ENCODE results near the gene HOXA2. TPM values are rescaled to one million over a fixed set of nuclear protein-coding genes. Genes with fewer than 3 reads are reported as not detected.

HOXA2 gene
- total RNA-seq, 4 donors from 2014 or later = 0.34 to 4.2 (median 1.9) TPM

DNA sequence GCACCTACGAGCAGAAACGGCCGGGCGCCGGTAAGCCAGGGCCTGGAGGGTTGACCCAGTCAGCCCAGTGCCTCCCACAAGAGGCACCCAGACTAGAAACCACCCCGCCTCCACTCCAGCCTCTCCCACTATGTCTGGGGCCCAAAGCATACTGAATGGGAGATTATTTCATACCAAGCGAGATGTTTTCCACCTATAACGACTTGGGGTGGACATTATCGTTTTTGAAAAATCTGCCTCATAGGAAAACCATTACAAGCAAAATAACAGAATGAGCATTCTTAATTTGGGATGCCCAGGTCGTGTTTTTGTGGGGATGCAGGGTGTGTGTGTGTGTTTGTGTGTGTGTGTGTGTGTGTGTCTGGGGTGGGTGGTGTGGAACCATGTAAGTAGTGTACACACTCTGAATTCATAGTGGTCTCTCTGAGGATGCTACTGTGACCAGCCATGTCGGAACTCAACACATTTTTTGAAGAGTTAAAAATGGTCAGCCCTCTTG lies 43.5 kb upstream of the HOXA2 start:
- Histone ChIP-seq H3K4me1 (peaks cover 62% of the 10 kb centered on the region), H3K9me3 (no peaks in the 10 kb centered on the region), H3K4me3 (peak overlapping the region; percentile 53), H3K36me3 (peaks cover 16% of the 10 kb centered on the region), H3K27me3 (peaks cover 4% of the 10 kb centered on the region), H3K27ac (peak overlapping the region; percentile 97)
- TF ChIP-seq CTCF (IDR thresholded peaks at IDR 0.05) (no peak), POLR2AphosphoS5 (IDR thresholded peaks at IDR 0.05) (no peak), EP300 (IDR thresholded peaks at IDR 0.05) (no peak), POLR2A (IDR thresholded peaks at IDR 0.05) (no peak)
- 66% methylated on average over 7 of the region's 11 CpGs for WGBS
- no peak for DNase-seq (ENCODE audit: low spot score in 2 of 2)

DNA sequence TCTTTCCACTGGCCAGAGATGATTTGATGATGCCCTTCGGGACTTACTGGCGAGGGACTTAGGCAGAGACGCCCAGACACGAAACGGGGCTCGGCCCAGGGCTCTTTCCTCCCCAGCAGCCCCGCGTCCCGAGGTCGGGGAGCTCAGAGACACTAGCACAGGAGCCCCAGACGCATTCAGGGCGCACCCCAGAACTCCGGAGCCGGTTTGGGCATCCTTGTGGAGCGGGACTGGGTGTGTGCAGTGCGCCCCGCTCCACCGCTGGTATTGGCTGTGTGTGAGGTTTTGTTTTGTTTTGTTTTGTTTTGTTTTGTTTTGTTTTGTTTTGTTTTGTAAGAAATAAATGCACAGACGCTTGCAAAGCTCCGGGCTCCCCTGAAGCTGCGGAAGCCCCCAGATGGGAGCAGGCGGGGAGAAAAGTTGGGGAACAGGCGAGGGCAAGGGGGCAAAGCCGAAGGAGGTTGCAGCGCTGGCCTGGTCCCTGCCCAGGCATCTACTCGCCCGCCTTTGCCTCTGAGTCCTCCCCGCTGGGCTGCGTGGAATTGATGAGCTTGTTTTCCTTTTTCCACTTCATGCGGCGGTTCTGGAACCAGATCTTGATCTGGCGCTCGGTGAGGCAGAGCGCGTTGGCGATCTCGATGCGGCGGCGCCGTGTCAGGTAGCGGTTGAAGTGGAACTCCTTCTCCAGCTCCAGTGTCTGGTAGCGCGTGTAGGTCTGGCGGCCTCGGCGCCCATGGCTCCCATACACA lies 42.9 kb upstream of the HOXA2 start:
- H3K4me1 ChIP-seq = peaks cover 57% of the 10 kb centered on the region
- peaks cover 16% of the 10 kb centered on the region for H3K36me3 ChIP-seq
- DNase-seq (ENCODE audit: low spot score in 2 of 2) = peak; percentile 66 to 77
- peak overlapping the region; percentile 53 for H3K4me3 ChIP-seq
- H3K27me3 ChIP-seq = peaks cover 4% of the 10 kb centered on the region
- no peaks in the 10 kb centered on the region for H3K9me3 ChIP-seq
- TF ChIP-seq EP300 (IDR thresholded peaks at IDR 0.05) (no peak), POLR2A (IDR thresholded peaks at IDR 0.05) (no peak), CTCF (IDR thresholded peaks at IDR 0.05) (no peak), POLR2AphosphoS5 (IDR thresholded peaks at IDR 0.05) (no peak)
- peak overlapping the region; percentile 97 for H3K27ac ChIP-seq
- WGBS = 62% methylated on average over 37 of the region's 47 CpGs

DNA sequence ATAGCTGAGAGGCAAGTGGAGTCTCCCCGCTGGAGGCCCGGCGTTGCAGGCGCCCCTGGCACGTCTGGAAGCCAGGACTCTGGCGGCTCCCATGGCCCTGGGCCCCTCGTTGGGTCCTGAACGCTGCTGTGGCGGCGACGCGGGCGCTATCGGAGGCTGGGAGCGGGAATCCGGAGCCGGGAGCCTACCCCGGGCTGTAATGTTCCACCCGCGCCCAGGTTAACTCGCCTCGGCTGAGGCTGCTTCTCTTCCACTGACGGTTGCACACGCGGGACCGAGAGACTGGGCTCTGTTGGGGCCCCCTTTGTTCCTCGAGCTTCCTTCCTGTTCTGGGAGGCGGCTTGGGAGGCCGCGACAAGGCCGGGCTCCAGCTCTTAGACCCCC lies 42.3 kb upstream of the HOXA2 start:
- Histone ChIP-seq H3K36me3 (peaks cover 16% of the 10 kb centered on the region), H3K9me3 (no peaks in the 10 kb centered on the region), H3K27ac (peak overlapping the region; percentile 97), H3K27me3 (peaks cover 4% of the 10 kb centered on the region), H3K4me1 (peaks cover 51% of the 10 kb centered on the region), H3K4me3 (peak overlapping the region; percentile 53)
- WGBS = 76% methylated on average over 27 of the region's 31 CpGs
- TF ChIP-seq CTCF (IDR thresholded peaks at IDR 0.05) (no peak), POLR2AphosphoS5 (IDR thresholded peaks at IDR 0.05) (no peak), POLR2A (IDR thresholded peaks at IDR 0.05) (no peak), EP300 (IDR thresholded peaks at IDR 0.05) (no peak)
- DNase-seq (ENCODE audit: low spot score in 2 of 2) = peak in 1 of 2 donors; percentile 76

DNA sequence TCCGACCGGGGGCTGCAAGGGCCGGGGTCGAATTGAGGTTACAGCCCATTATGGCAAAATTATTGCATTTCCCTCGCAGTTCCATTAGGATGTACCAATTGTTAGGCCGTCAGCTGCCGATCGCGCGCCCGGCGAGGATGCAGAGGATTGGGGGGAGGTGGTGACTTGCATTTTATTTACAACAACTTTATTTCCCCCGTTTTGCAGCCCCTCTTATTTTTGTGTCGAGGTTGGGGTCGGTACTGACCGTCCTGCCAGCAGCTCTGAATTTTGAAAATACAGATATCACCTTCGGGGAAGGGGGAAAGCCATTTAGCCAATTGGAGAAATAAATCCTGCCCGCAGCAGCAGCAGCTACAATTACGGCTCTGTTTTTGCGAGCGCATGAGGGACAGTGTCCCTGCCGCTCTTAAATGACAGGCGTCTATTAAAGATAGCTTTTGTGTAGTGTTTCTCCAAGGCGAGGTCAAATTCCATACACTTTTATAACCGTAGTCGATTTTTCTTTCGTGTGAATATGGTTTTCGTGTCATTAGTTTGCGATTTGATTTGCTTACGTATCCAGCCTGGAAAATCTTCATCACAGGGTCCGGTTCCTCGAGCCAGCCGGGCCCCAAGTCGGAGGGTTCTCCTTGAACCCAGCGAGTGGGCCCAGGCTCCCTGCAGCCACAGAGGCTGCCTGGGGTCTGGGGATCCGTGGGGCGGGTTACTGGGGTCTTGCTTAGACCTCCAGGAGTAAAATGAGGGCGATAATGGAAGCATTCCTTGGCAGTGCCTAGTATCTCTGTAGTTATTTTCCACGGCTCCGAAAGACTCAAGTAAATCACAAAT lies 41.7 kb upstream of the HOXA2 start:
- 74% methylated on average over 40 of the region's 40 CpGs for WGBS
- peaks cover 45% of the 10 kb centered on the region for H3K4me1 ChIP-seq
- peak in 1 of 2 donors; percentile 56 for TF ChIP-seq CTCF (IDR thresholded peaks at IDR 0.05)
- no peak for TF ChIP-seq POLR2AphosphoS5 (IDR thresholded peaks at IDR 0.05)
- peaks cover 4% of the 10 kb centered on the region for H3K27me3 ChIP-seq
- peaks cover 16% of the 10 kb centered on the region for H3K36me3 ChIP-seq
- H3K4me3 ChIP-seq = peak overlapping the region; percentile 53
- H3K27ac ChIP-seq = peak overlapping the region; percentile 97
- no peaks in the 10 kb centered on the region for H3K9me3 ChIP-seq
- peak in 1 of 2 donors; percentile 77 for DNase-seq (ENCODE audit: low spot score in 2 of 2)

Measured in suprapubic skin (tissue), 4 donors.